H1 (cell line): ENCODE results near the gene TXNRD2. TPM values are rescaled to one million over a fixed set of nuclear protein-coding genes. Genes with fewer than 3 reads are reported as not detected.

Experiments
- CHD7 ChIP-seq: fragments of 300-600 bp; sonication (generic); IDR thresholded peaks from 2 replicates; pipeline ENCODE4 v1.7.1; 2012; ENCODE audit warnings: low read length, moderate library complexity, mild to moderate bottlenecking, inconsistent platforms; ENCODE audit not compliant: insufficient replicate concordance
- NANOG ChIP-seq: IDR thresholded peaks from 2 replicates; pipeline ENCODE4 v1.6.1; 2011; ENCODE audit warnings: low read length, low read depth, mild to moderate bottlenecking, inconsistent platforms; ENCODE audit not compliant: insufficient read depth, poor library complexity, severe bottlenecking
- RNF2 ChIP-seq: fragments of 200-900, 300-1000 bp; sonication (generic); IDR thresholded peaks from 2 replicates; pipeline ENCODE4 v1.7.1; 2016; ENCODE audit warnings: borderline replicate concordance, low read depth, mild to moderate bottlenecking, antibody characterized with exemption, low read length; ENCODE audit not compliant: poor library complexity, severe bottlenecking; ENCODE audit errors: missing control alignments
- SIN3A ChIP-seq, 2 experiments: IDR thresholded peaks in 1 of 2; conservative IDR thresholded peaks in 1 of 2; 2 replicates each; pipeline ENCODE4 v1.6.1; 2011 to 2012; ENCODE audit warnings: low read length in 2 of 2, improper control_type of control experiment in 1 of 2, low read depth in 1 of 2, mild to moderate bottlenecking in 1 of 2
- SIX5 ChIP-seq: IDR thresholded peaks from 2 replicates; pipeline ENCODE4 v1.6.1; 2011; ENCODE audit warnings: mild to moderate bottlenecking, low read depth, low read length
- SP1 ChIP-seq: IDR thresholded peaks from 2 replicates; pipeline ENCODE4 v1.6.1; 2011; ENCODE audit warnings: low read depth, low read length
- SP2 ChIP-seq: IDR thresholded peaks from 2 replicates; pipeline ENCODE4 v1.6.1; 2012; ENCODE audit warnings: mild to moderate bottlenecking, low read length, inconsistent platforms
- SRF ChIP-seq: IDR thresholded peaks from 2 replicates; pipeline ENCODE4 v1.6.1; 2011; ENCODE audit warnings: mild to moderate bottlenecking, low read depth, low read length, moderate library complexity
- polyA plus RNA-seq, 7 experiments: library from polyadenylated mRNA; depleted of rRNA in 3 of 7; stranded (reverse) in 5 of 7; unstranded in 2 of 7; fragments of >200 nt in 5 of 7; fragments of 200-250 nt in 2 of 7; gene quantifications; 1 replicate in 5 of 7; 2 replicates in 1 of 7; 4 replicates in 1 of 7; pipeline versions ENCODE4 v1.2.1 to v1.2.3, GENCODE V29; 2011 to 2013; ENCODE audit warnings: missing spikeins in 2 of 7, mixed read lengths in 2 of 7
- total RNA-seq: library from RNA; stranded (reverse); fragmentation: NEBNext Ultra II Directional; extraction: Animal tissue kit (Norgen Biotek cat#: 25700); gene quantifications from 2 replicates; pipeline ENCODE4 v1.2.1, GENCODE V29; 2021

TXNRD2 gene
- total and polyA plus RNA-seq, 2 of the 8 experiments (the other 6 are each of a cell fraction or from before 2014, with no cell fraction given): 14.8 to 21.9 TPM

GRCh38 chr22:19891317-19892256, 50.0 kb downstream of the TXNRD2 start (continued):
- no peak for TF ChIP-seq CHD7
- TF ChIP-seq SP2: no peak
- TF ChIP-seq SIX5: no peak
- peak; percentile 21 for TF ChIP-seq RNF2
- peak; percentile 64; the same call in 1 of the 2 replicates for TF ChIP-seq SP1
- TF ChIP-seq SIN3A (conservative IDR thresholded peaks at IDR 0.05 in 1 of 2, IDR thresholded peaks at IDR 0.05 in 1 of 2; ENCODE audit: low read depth in 1 of 2, low read length in 2 of 2): 0 out of 4 replicates have a peak, but pooled peaks of 1 of the 2 experiments have one; percentile 30
- no peak for TF ChIP-seq SRF
- TF ChIP-seq NANOG: peak; percentile 97
